ENCODE data around the gene TTC33. TPM values are rescaled to one million over a fixed set of nuclear protein-coding genes. Genes with fewer than 3 reads are reported as not detected.

The TTC33 gene
- total RNA-seq, 1 donor from 2014 or later = 19.3 TPM

Other genes starting within 250 kb of the TTC33 start
- 8.5 TPM for gene PTGER4, start 76.0 kb downstream of the TTC33 start, total RNA-seq
- gene PRKAA1, start 42.4 kb upstream of the TTC33 start, total RNA-seq = 33.6 TPM
- gene RPL37, start 79.3 kb upstream of the TTC33 start, total RNA-seq = 693 TPM
- 7.1 TPM for gene CARD6, start 85.4 kb upstream of the TTC33 start, total RNA-seq
- gene C7, start 153.5 kb upstream of the TTC33 start, total RNA-seq = 346 TPM